Thyroid gland (tissue), 4 donors: ENCODE data around the gene EYA3. TPM values are rescaled to one million over a fixed set of nuclear protein-coding genes. Genes with fewer than 3 reads are reported as not detected.

Experiments used
- DNase-seq, 2 donors: peaks; one replicate each; pipeline ENCODE4 v3.0.0-alpha.2; 2019
- H3K27ac ChIP-seq, 3 donors: fragments of 200-600 bp; sonication (generic); 1 replicate in 2 of 3; 2 replicates in 1 of 3; pipeline ENCODE4 v1.5.1; 2016 to 2019; ENCODE audit warnings: mild to moderate bottlenecking in 1 of 3, moderate library complexity in 1 of 3
- H3K27me3 ChIP-seq: fragments of 200-600 bp; sonication (generic); one replicate; pipeline ENCODE4 v1.5.1; 2019
- H3K36me3 ChIP-seq, 2 donors: fragments of 200-600 bp; sonication (generic); one replicate each; pipeline ENCODE4 v1.5.1; 2016 to 2019
- H3K4me1 ChIP-seq, 2 donors: fragments of 200-600 bp; sonication (generic); one replicate each; pipeline ENCODE4 v1.5.1; 2017 to 2019
- H3K4me3 ChIP-seq, 3 donors: fragments of 200-600 bp; sonication (generic); replicated peaks in 1 of 3; 1 replicate in 2 of 3; 2 replicates in 1 of 3; pipeline ENCODE4 v1.5.1; 2016; ENCODE audit warnings: mild to moderate bottlenecking in 1 of 3
- H3K9me3 ChIP-seq: fragments of 200-600 bp; sonication (generic); one replicate; pipeline ENCODE4 v1.5.1; 2017
- CTCF ChIP-seq, 6 experiments: fragments of 200-600 bp in 3 of 6; fragments of 450-650 bp in 3 of 6; sonication (generic) in 3 of 6; IDR thresholded peaks; one replicate each; pipeline ENCODE4 v1.5.1; 2016 to 2019; ENCODE audit warnings: antibody characterized with exemption in 6 of 6, mild to moderate bottlenecking in 2 of 6, inconsistent platforms in 1 of 6, moderate library complexity in 1 of 6
- POLR2A ChIP-seq, 2 donors: fragments of 450-650 bp; IDR thresholded peaks; one replicate each; pipeline ENCODE4 v1.6.1; 2017; ENCODE audit warnings: antibody characterized with exemption in 2 of 2, mild to moderate bottlenecking in 2 of 2, moderate library complexity in 1 of 2
- WGBS, 2 donors: methylation state at CpG; one replicate each; pipeline ENCODE4 v1.1.5; 2017; 5-methylcytosine and 5-hydroxymethylcytosine counted together
- intact Hi-C: fragments of 100-400 bp; cut with DNase I; formaldehyde crosslinking; loops from one replicate; pipeline ENCODE4 v1.15.1; 2023
- total RNA-seq, 4 donors: library from RNA; depleted of rRNA; stranded (reverse); fragments of >200 nt; gene quantifications; one replicate each; pipeline ENCODE4 v1.2.3, GENCODE V29; 2016

Gene EYA3
- total RNA-seq, 4 donors from 2014 or later: 19.3 to 27.7 (median 20.0) TPM

GRCh38 chr1:27945020-27945419, 143.4 kb downstream of the EYA3 start:
- Histone ChIP-seq H3K36me3 (no peaks in the 10 kb centered on the region), H3K27ac (no peak overlapping the region), H3K9me3 (no peaks in the 10 kb centered on the region), H3K4me3 (no peak overlapping the region), H3K27me3 (no peaks in the 10 kb centered on the region), H3K4me1 (no peaks in the 10 kb centered on the region)
- WGBS, 2 donors: 87 to 90% methylated on average over 5 of the region's 5 CpGs
- no peak for DNase-seq
- intact Hi-C loops: no loop called here
- TF ChIP-seq POLR2A (IDR thresholded peaks at IDR 0.05): no peak
- TF ChIP-seq CTCF (IDR thresholded peaks at IDR 0.05): no peak

GRCh38 chr1:27941671-27942540, 146.5 kb downstream of the EYA3 start:
- intact Hi-C loops: no loop called here
- no peaks in the 10 kb centered on the region for H3K9me3 ChIP-seq
- no peak for DNase-seq
- no peak overlapping the region for H3K4me3 ChIP-seq
- no peaks in the 10 kb centered on the region for H3K36me3 ChIP-seq
- 77 to 85% methylated on average over 11 to 12 of the region's 12 CpGs for WGBS, 2 donors
- H3K27me3 ChIP-seq: no peaks in the 10 kb centered on the region
- peaks cover 0 to 3% of the 10 kb centered on the region in 2 donors for H3K4me1 ChIP-seq
- H3K27ac ChIP-seq: no peak overlapping the region
- no peak for TF ChIP-seq CTCF (IDR thresholded peaks at IDR 0.05)
- TF ChIP-seq POLR2A (IDR thresholded peaks at IDR 0.05): no peak

GRCh38 chr1:27940870-27941560, 147.4 kb downstream of the EYA3 start:
- TF ChIP-seq POLR2A (IDR thresholded peaks at IDR 0.05) (no peak), CTCF (IDR thresholded peaks at IDR 0.05) (no peak)
- Histone ChIP-seq H3K9me3 (no peaks in the 10 kb centered on the region), H3K27ac (no peak overlapping the region), H3K4me1 (peaks cover under 1 to 7% of the 10 kb centered on the region in 2 donors), H3K4me3 (no peak overlapping the region), H3K27me3 (no peaks in the 10 kb centered on the region), H3K36me3 (no peaks in the 10 kb centered on the region)
- WGBS, 2 donors: 86 to 87% methylated on average over 9 of the region's 9 CpGs
- DNase-seq: no peak
- intact Hi-C loops: no loop called here

GRCh38 chr1:27940297-27940696, 148.1 kb downstream of the EYA3 start:
- intact Hi-C loops: no loop called here
- H3K4me1 ChIP-seq: peaks cover 6 to 13% of the 10 kb centered on the region in 2 donors
- peak in 1 of 2 donors; percentile 31 for DNase-seq
- no peaks in the 10 kb centered on the region for H3K9me3 ChIP-seq
- H3K36me3 ChIP-seq: no peaks in the 10 kb centered on the region
- no peak overlapping the region for H3K4me3 ChIP-seq
- H3K27ac ChIP-seq: no peak overlapping the region
- H3K27me3 ChIP-seq: no peaks in the 10 kb centered on the region
- TF ChIP-seq CTCF (IDR thresholded peaks at IDR 0.05) (peak in 1 of 6 experiments; percentile 22), POLR2A (IDR thresholded peaks at IDR 0.05) (no peak)
- 47 to 51% methylated on average over 6 of the region's 6 CpGs for WGBS, 2 donors

GRCh38 chr1:27938488-27938887, 149.9 kb downstream of the EYA3 start:
- H3K27me3 ChIP-seq: no peaks in the 10 kb centered on the region
- WGBS, 2 donors: 85 to 95% methylated on average over 4 of the region's 4 CpGs
- intact Hi-C loops: no loop called here

More at GRCh38 chr1:27938488-27938887, 149.9 kb downstream of the EYA3 start:
- no peak for DNase-seq
- no peak for TF ChIP-seq POLR2A (IDR thresholded peaks at IDR 0.05)
- no peak for TF ChIP-seq CTCF (IDR thresholded peaks at IDR 0.05)
- no peak overlapping the region for H3K4me3 ChIP-seq
- no peak overlapping the region for H3K27ac ChIP-seq
- no peaks in the 10 kb centered on the region for H3K36me3 ChIP-seq
- peaks cover 6 to 13% of the 10 kb centered on the region in 2 donors for H3K4me1 ChIP-seq
- H3K9me3 ChIP-seq: no peaks in the 10 kb centered on the region
